HG02759 (cell line): Measurements from ENCODE around the gene MRPL52.
"Not testable (repeated sequence)": the region's sequence is repeated elsewhere in the genome, so short reads cannot be mapped to it uniquely, and the experiment has no call there.

Experiments used
- ATAC-seq: cut with Tn5 transposase; IDR thresholded peaks from one replicate; pipeline ENCODE4 v1.9.1; 2021; ENCODE audit warnings: mild to moderate bottlenecking, moderate library complexity; ENCODE audit not compliant: unreplicated experiment

MRPL52 gene

DNA sequence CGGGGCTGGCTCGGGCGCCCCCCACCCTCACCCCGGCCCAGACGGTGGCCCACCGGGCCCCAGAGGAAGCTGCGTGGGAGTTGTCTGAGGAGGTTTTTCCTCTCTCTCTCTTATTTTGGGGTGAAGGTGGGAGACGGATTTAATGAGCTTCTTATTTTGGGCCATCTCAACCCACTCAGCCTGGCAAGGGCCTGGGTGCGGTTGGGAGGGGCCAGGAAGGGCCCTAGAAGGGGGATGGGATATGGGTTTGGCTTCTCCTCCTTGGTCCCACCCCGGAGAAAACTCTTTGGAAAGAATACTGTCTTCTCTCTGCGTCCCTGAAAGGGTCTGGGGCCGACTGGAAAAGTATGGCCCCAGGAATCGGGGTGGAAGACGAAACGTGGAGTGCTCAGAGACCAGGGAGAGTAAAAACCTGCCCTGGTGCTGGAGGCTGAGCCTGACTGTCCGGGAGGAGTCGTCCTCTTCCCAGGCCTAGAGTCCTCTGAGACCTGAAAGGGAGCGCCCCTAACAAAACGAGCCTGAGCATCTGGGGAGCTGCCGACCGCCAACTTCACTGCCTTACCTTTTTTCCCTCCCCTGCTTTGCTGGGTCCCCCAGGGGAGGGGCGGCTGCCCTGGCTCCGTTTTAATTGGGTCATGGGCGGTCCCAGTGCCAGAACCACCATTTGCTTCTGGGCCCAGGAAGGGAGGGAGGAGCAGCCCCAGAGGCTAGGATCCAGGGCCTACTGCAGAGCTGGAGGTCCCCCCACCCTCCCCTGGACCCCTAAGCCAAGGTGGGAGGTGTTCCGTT lies 8.3 kb downstream of the MRPL52 start:
- no peak for ATAC-seq

DNA sequence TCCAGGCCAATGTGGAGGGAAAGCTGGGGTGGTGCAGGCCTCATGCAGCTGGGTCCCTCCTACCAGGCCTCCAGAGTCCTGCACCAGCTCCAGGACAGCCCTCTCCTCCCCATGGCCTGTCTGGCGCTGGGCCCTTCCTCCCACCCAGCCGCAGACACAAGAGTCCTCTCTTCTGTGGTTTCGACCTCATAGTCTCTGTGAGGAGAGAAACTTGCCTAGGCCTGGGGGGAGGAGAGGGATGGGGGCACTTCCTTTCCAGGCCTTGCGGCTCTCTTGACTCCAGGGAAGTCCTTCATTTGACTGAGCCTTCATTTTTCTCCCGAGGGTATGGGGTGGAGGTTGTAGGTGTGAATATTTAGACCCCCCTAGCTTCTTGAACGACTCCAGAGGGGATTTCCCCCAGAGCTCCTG lies 8.9 kb downstream of the MRPL52 start:
- ATAC-seq, result no peak

DNA sequence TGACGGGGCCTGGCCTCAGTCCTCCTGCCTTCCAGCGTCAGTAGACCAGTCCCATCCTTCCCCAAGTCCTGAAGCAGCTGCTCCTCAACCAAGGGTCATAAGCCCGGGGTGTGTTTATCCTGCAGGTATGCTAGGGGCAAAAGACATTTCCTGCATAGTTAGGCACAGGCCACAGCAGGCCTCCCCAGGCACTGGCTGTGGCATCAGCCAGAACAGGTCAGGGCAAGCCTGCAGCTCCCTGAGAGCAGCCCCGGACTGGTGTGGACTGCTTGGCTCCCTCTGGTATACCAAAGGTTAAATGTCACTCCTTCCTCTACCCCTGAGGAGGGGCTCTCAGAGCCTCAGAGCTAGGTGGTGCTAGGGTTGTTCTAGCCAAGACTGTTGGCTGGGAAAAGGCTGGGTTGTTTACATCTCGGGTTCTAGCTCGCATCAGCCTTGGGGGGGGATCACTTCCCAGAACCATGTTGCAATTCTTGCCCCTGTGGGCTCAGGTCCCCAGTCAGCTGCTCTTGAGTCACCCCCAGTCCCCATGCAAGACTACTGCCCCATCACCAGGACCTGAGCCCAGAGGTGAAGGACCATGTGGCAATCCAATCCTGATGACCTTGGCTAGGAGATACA lies 9.6 kb downstream of the MRPL52 start:
- no peak for ATAC-seq

DNA sequence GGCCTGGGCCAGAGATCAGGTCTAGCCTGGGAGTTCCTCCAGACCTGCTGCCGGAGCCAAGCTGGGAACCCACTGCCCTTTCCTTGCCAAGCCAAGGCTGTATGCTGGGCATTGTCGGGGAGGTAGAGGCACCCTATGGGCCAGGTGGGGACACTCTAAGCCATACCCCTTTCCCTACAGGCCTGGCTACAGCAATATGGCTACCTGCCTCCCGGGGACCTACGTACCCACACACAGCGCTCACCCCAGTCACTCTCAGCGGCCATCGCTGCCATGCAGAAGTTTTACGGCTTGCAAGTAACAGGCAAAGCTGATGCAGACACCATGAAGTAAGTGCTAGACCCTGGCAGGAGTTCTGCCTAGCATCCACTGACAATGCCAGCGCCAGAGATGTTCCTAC lies 11.6 kb downstream of the MRPL52 start:
- no peak for ATAC-seq

DNA sequence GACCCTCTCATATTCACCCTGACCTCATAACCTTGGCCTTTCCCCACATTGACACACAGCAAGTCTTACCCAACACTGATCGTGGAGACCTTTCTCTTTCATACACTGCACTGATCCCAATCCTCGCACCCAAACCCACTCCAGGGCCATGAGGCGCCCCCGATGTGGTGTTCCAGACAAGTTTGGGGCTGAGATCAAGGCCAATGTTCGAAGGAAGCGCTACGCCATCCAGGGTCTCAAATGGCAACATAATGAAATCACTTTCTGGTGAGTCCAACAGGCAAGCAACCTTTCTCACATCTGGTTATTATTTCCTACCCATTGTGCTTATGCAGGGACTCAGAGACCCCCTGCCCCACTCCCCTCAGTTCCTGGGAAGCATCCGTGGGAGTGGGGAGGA lies 12.1 kb downstream of the MRPL52 start:
- no peak for ATAC-seq

DNA sequence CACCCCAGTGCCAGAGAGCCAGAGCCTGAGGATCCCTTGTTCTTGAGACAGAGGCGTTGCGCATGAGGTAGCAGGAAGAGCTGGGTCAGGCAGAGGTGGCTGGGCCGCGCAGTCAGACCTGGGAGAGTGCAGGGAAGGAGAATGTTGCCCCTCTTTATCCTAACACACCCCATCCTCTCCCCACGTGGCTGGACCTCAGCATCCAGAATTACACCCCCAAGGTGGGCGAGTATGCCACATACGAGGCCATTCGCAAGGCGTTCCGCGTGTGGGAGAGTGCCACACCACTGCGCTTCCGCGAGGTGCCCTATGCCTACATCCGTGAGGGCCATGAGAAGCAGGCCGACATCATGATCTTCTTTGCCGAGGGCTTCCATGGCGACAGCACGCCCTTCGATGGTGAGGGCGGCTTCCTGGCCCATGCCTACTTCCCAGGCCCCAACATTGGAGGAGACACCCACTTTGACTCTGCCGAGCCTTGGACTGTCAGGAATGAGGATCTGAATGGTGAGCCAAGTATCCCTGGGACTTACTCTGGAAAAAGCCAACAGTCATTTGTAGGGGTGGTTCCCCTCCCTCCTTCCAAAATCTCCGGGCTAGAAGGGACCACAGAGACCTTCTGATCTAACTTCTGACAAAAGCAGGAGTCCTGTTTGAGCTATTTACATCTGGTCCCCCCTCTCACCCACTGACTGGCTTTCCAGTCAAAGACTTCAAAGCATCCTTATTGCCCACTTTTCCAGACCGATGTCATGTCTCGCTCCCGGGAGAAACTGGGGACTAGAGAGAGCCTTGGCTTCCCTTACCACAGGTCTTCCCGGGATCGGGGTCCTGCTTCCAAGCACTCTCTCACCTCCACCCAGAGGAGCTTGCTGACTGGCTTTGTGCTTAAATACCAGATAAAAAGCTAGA lies 12.8 kb downstream of the MRPL52 start:
- no peak for ATAC-seq

DNA sequence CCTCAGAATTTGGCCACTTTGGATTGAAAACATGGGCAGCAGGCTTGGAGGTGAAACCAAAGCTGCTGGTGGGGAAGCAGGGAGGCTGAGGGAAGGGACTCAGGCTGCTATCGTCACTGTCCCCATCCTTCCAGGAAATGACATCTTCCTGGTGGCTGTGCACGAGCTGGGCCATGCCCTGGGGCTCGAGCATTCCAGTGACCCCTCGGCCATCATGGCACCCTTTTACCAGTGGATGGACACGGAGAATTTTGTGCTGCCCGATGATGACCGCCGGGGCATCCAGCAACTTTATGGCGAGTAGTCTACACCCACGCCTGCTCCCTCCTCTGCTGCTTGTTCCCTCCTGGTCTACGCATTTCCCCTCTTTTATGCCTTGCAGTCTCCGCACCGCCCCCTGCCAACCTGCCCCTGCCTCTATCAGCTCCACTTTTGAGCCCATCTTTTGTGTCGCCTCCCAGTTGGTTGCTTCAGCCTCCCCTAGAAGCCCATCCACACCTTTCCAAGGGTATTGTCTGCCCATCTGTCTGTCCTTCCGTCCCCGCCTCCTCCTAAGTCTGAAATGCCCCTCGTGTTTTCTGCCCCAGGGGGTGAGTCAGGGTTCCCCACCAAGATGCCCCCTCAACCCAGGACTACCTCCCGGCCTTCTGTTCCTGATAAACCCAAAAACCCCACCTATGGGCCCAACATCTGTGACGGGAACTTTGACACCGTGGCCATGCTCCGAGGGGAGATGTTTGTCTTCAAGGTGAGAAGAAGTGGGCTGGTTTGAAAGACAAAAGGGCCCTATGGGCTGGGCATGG lies 13.6 kb downstream of the MRPL52 start:
- no peak for ATAC-seq

DNA sequence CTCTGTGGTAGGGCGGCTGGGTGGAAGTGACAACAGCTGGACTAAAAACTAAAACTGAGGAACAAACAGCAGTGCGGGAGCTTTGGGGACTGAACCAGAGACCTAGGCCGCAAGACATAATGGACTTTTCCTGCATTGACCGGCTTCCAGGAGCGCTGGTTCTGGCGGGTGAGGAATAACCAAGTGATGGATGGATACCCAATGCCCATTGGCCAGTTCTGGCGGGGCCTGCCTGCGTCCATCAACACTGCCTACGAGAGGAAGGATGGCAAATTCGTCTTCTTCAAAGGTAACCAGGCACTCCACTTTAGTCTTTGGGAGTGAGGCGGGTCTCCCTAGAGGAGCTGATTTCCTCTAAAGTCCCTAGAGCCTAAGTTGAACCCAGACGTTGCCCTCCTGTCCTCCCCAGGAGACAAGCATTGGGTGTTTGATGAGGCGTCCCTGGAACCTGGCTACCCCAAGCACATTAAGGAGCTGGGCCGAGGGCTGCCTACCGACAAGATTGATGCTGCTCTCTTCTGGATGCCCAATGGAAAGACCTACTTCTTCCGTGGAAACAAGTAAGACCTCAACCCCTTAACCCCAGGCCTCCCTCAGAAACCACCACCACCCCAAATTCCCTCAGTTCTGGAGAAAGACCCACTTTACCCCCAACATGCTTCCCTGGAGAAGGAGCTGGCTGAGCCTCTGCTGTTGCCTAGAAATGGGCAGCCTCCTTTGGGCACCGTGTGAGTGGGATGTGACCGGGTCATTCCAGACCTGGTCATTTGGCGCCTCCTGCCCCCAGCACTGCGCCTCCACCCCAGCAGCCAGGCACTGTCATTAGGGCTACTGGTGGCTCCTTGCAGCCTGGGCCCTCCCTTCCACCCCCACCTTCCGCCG lies 14.8 kb downstream of the MRPL52 start:
- ATAC-seq, result no peak

DNA sequence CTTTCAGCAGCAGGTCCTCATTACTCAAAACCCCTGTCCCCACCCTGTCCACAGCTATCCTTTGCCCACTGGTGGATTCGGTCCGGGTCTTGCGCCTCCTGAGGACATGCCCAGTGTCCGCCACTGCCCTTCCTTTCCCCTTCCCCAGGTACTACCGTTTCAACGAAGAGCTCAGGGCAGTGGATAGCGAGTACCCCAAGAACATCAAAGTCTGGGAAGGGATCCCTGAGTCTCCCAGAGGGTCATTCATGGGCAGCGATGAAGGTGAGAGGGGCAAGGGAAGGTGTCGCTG lies 15.4 kb downstream of the MRPL52 start:
- ATAC-seq, result no peak

DNA sequence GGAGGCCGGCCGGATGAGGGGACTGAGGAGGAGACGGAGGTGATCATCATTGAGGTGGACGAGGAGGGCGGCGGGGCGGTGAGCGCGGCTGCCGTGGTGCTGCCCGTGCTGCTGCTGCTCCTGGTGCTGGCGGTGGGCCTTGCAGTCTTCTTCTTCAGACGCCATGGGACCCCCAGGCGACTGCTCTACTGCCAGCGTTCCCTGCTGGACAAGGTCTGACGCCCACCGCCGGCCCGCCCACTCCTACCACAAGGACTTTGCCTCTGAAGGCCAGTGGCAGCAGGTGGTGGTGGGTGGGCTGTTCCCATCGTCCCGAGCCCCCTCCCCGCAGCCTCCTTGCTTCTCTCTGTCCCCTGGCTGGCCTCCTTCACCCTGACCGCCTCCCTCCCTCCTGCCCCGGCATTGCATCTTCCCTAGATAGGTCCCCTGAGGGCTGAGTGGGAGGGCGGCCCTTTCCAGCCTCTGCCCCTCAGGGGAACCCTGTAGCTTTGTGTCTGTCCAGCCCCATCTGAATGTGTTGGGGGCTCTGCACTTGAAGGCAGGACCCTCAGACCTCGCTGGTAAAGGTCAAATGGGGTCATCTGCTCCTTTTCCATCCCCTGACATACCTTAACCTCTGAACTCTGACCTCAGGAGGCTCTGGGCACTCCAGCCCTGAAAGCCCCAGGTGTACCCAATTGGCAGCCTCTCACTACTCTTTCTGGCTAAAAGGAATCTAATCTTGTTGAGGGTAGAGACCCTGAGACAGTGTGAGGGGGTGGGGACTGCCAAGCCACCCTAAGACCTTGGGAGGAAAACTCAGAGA lies 16.3 kb downstream of the MRPL52 start:
- no peak for ATAC-seq

DNA sequence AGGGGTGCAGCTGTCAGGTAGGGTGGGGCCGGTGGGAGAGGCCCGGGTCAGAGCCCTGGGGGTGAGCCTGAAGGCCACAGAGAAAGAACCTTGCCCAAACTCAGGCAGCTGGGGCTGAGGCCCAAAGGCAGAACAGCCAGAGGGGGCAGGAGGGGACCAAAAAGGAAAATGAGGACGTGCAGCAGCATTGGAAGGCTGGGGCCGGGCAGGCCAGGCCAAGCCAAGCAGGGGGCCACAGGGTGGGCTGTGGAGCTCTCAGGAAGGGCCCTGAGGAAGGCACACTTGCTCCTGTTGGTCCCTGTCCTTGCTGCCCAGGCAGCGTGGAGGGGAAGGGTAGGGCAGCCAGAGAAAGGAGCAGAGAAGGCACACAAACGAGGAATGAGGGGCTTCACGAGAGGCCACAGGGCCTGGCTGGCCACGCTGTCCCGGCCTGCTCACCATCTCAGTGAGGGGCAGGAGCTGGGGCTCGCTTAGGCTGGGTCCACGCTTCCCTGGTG lies 17.2 kb downstream of the MRPL52 start:
- no peak for ATAC-seq

DNA sequence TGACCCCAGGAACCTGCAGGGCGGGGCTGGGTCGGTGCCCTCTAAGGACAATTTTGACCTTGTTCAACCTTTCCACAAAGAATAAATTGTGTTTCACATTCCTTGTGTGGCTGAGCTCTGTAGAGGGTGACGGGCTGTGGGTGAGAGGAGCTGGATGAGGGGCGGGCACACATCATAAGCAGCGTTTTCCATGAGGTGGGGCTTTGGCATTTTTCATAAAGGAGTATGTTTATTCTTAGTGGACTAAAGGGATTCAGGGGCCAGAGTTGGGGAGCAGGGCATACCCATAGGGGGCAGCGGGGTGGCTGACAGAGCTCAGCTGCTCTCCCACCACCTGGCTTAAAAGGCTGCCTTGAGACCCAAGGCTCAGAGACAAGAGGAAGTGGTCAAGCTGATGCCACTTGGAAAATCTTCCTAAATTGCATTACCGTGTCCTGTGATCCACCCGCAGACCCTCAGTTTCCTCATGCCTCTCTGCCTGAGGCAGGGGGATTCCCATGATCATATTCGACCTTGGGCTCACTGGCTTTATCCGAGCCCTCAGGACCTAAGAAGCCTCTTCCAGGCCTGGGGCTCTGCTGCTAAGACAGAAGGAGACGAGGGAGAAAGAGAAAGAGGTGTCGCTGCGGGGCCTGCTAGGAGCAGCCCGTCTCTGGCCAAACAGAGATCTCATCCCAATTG lies 18.1 kb downstream of the MRPL52 start:
- no peak for ATAC-seq

DNA sequence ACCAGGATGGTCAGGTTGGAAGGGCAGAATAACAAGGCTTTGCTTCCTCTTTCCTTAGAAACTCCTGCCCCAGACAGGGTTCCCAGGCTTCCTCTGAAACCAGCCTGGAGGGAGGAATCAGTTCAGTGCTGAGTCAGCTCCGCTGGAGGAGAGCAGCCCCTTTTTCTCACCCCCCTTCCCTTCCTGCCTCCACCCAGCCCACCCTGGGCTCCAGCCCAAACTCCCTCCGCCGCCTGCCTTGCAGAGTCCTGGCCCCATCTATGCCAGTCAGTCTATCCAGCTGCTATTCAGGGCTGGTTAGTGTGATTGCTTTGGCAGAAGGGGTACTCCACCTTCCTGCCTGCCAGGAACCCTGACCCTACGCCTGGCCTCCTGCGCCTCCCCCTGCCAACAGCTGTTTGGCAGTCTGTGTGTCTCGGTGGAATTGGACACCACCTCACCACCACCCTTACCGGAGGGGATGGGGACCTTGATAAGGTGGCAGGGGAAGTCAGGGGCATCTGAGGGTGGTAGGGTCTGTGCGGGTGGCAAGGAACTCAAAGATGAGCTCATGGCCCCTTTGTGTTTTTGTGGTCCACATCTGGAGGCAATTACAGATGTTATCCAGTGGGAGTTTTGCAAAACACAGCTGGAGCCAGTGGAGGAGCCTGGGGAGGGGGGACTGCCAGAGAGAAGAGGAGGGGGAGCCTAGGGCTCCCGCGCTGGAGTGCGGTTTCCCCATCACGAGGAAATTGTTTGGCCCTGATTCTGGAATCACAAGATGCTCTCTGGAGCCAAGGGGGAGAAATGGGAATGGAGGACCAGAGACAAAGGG lies 18.9 kb downstream of the MRPL52 start:
- ATAC-seq, result no peak

DNA sequence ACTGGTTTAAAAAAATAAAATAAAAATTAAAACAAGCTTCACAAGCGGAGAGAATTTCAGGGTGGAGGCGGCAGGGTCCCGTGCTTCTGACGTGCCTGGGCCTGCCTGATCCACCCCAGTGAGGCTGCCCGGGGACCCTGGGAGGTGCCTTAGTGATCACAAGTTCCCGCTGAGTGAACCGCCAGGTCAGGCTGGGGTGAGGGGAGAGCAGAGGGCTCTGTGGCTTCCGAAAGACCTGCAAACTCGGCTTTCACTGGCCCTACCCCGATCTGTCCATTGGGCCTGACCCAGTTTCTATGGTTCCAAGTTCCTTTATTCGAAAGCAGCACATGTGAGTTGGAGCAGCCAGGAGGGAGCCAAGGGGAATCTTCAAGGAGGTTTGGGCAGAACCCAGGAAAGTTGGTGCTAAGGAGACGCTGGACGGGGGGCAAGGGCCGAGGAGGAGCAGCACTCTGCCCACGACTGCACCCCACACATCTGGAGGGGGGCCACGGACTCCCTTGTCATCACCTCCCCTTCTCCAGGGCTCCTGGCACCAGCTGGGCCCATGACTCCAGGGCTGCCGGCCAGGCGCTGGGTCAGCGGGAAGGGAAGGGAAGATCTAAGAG lies 19.6 kb downstream of the MRPL52 start:
- no peak for ATAC-seq

DNA sequence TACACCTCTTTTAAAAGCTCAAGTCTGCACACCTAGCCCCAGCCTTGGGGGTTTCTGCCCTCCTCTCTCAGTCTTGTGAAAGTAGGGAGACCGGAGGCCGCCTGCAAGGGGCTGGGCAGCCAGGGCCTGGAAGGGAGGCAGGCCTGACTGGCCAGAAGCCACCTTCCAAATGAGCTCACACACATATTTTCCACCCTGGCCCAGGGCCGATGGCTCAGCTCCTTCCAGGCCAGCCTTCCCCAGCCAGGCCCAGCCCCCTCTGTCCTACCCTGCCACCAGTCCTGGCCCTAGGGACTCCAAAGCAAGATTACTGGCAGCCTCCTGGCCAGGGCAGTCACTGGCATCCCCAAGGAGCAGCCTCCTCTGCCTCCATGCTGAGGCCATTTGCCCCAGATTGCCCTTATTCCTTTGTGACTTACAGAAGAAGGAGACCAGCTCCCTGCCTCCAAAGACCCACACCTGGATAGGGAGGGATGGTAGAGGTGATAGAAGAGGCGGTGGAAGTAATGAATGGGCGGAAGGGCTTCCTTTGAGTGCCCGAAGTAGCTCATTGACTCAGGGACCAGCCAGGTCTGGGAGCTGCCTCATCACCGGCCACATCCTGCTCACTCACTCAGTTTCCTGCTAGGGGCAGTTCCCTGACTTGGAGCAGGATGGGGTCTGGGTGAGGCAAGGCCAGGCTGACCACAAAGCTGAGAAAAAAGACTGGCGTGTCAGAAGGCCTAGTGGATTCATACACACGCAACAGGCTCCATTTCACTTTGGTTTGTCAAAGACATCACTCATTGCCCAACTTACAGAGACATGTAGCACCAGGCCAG lies 21.5 kb downstream of the MRPL52 start:
- ATAC-seq, result no peak

DNA sequence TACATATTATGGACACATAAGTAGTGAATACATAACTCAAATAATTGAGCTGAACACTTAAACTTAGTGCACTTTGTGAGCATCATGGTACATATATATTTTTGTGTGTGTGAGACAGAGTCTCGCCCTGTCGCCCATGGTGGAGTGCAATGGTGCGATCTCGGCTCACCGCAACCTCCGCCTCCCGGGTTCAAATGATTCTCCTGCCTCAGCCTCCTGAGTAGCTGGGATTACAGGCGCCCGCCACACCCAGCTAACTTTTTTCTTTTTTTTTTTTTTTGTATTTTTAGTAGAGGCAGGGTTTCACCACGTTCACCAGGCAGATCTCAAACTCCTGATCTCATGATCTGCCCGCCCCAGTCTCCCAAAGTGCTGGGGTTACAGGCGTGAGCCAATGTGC lies 22.5 kb downstream of the MRPL52 start:
- not testable (repeated sequence) for ATAC-seq

DNA sequence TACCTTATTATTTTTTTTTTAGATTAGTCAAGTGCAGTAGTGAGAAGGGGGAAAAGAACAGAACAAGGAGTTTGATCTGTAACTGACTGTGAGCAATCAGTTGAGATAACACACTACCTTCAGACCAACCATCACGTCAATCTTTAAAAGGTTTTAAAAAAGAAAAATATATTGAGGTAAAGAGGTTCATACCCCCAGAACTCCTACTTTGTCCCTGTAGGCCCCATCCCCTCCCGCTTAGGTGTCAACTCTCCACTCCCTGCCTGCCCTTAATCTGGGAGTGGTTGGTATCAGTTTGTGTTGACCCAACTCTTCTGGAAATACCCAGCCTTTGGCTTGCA lies 22.9 kb downstream of the MRPL52 start:
- no peak for ATAC-seq
